GOT3 (cell line): ENCODE measurements around the gene ADAMTS14.

ENCODE experiments used
- DNase-seq: peaks from one replicate; lab custom pipeline; 2025; ENCODE audit warnings: mixed read lengths; lab: John Stamatoyannopoulos, UW

The ADAMTS14 gene

GRCh38 chr10:70692043-70692603 is 19.8 kb downstream of the ADAMTS14 start:
- DNase-seq = no peak

DNA sequence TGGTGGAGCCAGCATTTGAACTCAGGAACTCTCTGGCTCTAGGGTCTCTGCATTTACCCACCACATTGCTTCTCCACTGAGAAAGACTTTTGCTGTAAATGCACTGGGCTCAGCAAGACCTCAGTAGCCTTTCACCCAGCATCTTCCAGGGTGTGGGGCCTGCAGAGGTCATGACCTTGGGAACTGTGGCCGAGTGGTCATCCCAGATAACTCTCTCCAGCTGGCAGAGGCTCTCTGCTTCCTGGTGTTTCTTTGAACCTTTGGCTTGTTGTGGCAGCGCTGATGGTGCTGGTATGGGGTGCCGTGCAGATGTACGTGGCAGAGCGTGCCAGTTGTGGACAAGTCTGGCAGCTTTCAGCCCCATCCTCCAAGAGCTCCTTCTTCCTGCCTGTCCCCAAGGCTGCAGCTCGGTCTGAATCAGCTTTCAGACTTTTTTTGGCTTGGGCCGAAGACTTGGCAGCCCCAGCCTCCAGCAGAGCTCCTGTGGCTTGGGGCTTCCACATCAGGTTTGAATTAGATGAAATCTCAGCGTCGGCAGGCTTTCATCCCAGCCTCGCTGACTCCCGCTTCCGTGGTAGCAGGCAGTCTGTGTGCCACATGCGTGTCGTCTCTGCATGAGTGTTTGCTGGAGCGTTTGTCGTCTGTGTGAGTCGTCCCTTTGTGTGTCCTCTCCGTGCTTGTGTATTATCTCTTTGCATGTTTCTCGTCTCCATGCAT is 21.5 kb downstream of the ADAMTS14 start:
- peak; percentile 38 for DNase-seq

DNA sequence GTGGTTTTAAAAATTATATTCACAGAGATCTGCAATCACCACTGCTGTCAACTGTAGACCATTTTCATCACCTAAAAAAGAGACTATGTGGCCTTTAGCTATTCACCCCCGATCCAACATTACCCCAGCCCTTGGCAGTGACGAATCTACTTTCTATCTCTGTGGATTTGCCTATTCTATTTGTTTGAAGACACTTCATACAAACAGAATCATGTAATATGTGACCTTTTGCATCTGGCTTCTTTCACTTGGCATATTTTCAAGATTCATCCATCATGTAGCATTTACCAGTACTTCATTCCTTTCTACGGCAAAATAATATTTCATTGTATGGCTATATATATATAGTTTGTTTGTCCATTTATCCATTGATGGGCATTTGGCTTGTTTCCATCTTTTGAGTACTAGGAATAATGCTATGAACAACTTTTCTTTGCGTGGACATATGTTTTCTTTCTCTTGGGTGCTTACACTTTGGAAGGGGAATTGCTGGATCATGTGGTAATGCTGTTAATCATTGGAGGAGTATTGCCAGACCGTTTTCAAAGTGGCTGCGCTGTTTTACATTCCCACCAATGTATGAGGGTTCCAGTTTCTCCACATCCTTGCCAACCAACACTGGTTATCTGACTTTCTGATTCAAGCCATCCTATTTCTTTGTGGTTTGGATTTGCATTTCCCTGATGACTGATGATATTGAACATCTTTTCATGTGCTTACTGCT is 22.3 kb downstream of the ADAMTS14 start:
- no peak for DNase-seq

DNA sequence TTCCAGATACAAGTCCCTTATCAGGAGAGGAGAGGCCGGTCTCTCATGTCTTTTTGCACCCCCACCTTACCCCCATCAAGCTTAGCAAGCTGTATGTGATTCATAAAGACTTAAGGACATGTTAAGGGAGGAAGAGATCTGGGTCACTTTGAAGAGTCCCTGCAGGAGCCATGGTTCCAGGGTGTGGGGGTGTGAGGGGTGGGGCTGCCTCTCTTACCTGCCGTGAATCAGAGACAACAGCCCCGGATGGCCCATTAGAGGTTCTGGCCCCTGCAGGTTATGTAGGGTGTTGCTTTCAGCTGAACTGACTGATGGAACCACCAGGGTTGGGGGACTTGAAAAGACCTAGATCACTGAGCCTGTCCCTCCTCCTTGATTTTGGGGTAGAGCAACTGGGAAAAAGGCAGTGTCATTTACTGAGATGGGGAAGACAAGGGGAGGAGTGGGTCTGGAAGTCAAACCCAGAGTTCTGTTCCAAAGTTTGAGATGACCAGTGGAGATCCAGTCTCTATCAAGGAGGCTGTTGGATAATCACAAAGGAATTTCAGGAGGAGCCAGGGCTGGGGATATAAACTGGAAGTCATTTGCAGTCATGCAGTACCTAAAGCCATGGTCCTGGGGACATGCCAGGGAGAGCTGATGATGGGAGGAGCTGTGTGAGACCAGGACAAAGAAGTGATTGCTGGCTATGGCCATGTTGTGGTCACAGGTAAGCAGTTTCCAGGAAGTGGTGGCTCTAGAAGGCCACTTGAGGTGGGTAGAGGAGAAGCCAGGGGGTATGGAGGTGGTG is 23.1 kb downstream of the ADAMTS14 start:
- no peak for DNase-seq

DNA sequence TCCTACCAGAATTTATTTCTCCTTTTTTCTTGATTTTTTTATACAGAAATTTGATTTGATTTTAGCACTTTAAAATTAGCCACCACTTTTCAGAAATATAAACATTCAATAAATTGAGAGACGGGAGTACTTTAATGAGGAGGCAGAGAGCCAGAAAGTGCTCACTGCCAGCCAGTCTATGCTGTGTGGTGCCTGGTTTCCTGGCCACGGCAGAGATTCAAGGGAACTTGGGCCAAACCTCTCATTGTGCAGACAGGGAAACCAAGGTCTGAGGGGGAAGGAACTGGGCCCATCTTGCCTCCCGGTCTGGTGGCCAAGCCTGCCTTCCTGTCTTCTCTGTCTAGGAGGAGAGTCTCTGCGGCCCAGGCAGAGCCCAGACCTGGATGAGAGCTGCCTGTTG is 25.9 kb downstream of the ADAMTS14 start:
- DNase-seq = no peak

DNA sequence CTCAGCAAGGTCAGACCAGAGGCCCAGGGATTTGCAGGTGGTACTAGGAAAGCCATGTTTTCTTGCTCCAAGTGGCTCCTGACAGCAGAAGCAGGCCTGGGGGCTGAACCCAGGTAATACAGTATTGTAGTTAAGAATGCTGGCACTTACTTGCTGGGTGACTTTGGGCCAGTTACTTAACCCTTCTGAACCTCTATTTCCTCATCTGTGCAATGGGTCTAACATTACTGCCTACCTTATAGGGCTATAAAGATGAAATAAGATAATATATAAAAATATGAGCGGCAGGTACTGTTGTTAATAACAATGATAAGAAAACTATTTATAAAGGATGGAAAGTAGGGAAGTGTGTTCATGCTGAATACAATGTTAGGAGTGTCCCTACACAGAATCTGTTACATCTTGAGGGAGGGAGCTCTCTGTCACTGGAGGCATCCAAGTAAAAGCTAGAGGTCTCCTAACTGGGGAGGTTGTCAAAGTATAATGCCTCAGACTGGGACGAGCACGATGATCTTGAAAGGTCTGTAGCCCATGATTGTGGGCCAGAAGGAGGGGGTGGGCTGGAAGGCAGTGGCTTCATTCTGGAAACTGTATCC is 26.9 kb downstream of the ADAMTS14 start:
- no peak for DNase-seq

DNA sequence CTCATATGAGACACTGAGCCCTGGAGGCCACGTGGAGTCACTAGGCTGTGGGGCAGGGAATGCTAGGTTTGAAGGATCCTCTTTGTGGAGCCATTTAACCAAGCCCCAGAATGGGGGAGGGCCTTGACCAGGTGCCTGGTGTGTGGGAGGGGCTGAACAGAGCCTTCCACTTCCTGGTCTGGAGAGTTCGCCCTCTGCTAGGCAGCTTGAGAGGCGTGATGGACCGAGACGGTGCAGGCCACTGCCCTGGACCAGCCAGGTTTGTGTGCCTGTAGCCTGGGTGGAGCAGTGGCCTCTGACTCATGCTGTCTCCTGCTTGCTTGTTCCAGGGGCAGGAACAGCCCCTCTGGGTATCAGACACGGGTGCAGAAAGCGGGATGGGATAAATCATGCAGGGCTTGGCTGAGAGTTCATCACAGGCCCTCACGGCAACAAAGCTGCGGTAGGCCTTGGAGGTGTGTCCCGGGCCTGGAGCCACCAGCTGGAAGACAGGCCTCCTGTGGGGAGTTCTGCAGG is 27.4 kb downstream of the ADAMTS14 start:
- no peak for DNase-seq

- DNase-seq = no peak
Measured at GRCh38 chr10:70702190-70702763, 30.0 kb downstream of the ADAMTS14 start.

DNA sequence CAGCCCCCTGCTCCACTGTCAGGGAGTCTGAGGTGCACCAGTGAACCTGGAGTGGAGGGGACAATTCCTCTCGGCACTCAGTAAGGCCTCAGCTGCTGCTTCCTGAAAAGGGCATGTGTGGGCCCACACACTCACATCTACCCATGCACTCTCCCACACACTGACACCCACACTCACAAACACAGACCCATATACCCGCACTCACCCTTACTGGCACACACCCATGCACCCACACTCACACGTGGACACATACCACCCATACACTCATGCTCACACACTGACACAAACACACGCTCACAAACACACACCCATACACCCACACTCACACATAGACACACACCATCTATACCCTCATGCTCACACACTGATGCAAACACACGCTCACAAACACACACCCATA is 31.9 kb downstream of the ADAMTS14 start:
- no peak for DNase-seq

- no peak for DNase-seq
Measured at GRCh38 chr10:70705121-70705861, 33.0 kb downstream of the ADAMTS14 start.

- no peak for DNase-seq
Measured at GRCh38 chr10:70711177-70711576, 38.9 kb downstream of the ADAMTS14 start.

- DNase-seq = no peak
Measured at GRCh38 chr10:70711911-70712310, 39.6 kb downstream of the ADAMTS14 start.

DNA sequence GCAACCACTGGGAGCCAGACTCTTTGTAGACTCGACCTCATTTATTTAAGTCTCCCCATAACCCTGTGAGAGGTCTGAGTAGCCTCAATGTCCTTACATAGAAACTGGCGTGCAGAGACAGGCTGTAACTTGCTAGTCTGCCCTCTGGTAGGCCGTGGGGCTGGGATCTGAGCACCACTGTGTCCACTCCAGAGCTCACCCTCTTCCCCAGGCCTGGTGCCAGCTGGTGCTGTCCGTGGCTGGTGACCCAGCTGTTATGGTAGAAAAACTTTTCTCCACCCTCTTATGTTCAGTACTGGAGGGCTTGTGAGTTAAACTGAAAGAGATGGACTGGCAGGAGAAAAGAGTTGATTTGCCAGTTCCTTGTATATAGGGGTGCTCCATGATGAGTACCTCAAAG is 41.9 kb downstream of the ADAMTS14 start:
- DNase-seq = no peak

DNA sequence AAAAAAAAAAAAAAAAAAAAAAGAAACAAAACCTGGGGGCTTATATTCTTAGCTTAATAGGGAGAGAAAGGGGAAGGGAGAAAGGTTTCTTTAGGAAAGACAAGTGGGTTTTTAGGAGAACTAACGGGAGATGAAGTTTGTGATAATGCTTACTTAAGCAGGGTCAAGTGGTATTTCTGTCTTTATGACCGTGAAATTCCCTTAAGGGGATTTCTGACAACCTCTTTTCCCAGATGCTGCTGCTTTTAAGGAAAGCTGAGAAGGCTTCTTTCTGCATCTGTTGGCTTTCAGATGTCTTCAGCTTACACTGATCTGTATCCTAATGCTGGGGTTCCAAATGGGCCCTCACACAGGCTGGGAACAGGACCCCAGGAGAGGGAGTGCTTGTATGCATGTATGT is 42.6 kb downstream of the ADAMTS14 start:
- DNase-seq = no peak

GRCh38 chr10:70715853-70716795 is 43.8 kb downstream of the ADAMTS14 start:
- no peak for DNase-seq

DNA sequence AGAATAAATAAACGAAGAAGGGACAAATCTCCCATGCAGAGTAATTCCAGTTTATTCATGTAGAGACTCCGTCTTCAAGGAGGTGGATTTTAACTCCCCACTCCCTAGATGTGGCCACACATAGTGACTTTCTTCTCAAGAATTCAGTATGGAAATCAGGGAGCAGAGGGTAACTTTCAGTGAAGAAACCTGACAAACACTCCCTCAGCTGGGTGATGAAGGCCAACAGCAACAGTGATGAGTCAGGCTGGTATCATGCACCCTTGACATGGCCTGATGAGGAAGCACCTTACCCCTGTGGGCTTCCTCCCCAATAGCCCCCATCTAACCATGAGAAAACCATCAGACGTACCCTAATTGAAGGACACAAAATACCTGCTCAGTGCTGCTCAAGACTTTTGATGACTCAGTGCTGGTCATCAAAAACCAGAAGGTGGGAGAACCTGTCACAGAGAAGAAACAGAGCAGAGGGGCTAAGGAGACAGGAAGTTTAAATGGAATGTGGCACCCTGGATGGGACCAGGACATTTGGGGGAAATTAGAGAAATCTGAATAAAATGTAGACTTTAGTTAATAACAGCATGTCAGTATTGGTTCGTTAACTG is 50.6 kb downstream of the ADAMTS14 start:
- DNase-seq = no peak

GRCh38 chr10:70723771-70724170 is 51.5 kb downstream of the ADAMTS14 start:
- DNase-seq = no peak

- DNase-seq = no peak
Measured at GRCh38 chr10:70726909-70727495, 54.7 kb downstream of the ADAMTS14 start.

GRCh38 chr10:70728328-70728727 is 56.0 kb downstream of the ADAMTS14 start:
- no peak for DNase-seq
